ENCODE measurements around the gene IKZF1. TPM values are rescaled to one million over a fixed set of nuclear protein-coding genes. Genes with fewer than 3 reads are reported as not detected.

Gene IKZF1
- total RNA-seq, 1 donor from 2014 or later: 0.11 TPM

DNA sequence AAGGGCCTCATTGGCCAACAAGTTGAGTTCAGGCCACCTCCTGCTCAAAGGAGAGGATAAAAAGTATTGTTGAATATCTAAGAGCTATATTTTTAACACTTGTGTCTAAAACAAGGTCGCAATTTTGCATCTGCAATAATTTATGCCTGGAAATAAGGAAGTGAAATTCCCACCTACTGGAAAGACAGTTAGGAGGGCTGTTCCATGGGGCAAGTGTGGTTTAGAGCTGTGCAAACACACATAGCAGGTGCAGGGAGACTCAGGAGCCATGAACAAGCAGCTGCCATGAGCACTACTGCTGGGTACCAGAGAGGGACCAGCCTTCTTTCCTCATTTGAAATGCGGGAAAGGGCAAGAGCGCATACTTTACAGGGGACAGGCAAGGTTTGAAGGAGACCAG, 35.5 kb upstream of the IKZF1 start:
- no peaks in the 10 kb centered on the region for H3K27me3 ChIP-seq
- no peaks in the 10 kb centered on the region for H3F3A ChIP-seq (ENCODE audit: low read depth)
- no peaks in the 10 kb centered on the region for H3K36me3 ChIP-seq
- no peak overlapping the region for H3K4me2 ChIP-seq
- DNase-seq (ENCODE audit: low spot score): no peak
- TF ChIP-seq, protein P1, sequence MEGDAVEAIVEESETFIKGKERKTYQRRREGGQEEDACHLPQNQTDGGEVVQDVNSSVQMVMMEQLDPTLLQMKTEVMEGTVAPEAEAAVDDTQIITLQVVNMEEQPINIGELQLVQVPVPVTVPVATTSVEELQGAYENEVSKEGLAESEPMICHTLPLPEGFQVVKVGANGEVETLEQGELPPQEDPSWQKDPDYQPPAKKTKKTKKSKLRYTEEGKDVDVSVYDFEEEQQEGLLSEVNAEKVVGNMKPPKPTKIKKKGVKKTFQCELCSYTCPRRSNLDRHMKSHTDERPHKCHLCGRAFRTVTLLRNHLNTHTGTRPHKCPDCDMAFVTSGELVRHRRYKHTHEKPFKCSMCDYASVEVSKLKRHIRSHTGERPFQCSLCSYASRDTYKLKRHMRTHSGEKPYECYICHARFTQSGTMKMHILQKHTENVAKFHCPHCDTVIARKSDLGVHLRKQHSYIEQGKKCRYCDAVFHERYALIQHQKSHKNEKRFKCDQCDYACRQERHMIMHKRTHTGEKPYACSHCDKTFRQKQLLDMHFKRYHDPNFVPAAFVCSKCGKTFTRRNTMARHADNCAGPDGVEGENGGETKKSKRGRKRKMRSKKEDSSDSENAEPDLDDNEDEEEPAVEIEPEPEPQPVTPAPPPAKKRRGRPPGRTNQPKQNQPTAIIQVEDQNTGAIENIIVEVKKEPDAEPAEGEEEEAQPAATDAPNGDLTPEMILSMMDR (IDR thresholded peaks at IDR 0.05): no peak
- TF ChIP-seq EZH2 (IDR thresholded peaks at IDR 0.05) (no peak), EZH2phosphoT487 (IDR thresholded peaks at IDR 0.05) (no peak)
- no peak overlapping the region for H3K9ac ChIP-seq
- Mint-ChIP-seq H3K4me1 (no peaks in the 10 kb centered on the region), H3K27me3 (ENCODE audit: insufficient read depth, low read depth) (peaks cover 5% of the 10 kb centered on the region), H3K9me3 (no peaks in the 10 kb centered on the region), H3K36me3 (no peaks in the 10 kb centered on the region), H3K27ac (no peak overlapping the region), H3K4me3 (no peak overlapping the region)
- H2AFZ ChIP-seq (replicated peaks): no peak overlapping the region
- H3K9me3 ChIP-seq (ENCODE audit: low read depth): no peaks in the 10 kb centered on the region
- H3K27ac ChIP-seq: no peak overlapping the region
- H3K4me3 ChIP-seq: no peak overlapping the region
- H4K20me1 ChIP-seq (ENCODE audit: low read depth): no peaks in the 10 kb centered on the region
- H3K79me2 ChIP-seq (ENCODE audit: low read depth): no peaks in the 10 kb centered on the region
- H3K4me1 ChIP-seq: no peaks in the 10 kb centered on the region

DNA sequence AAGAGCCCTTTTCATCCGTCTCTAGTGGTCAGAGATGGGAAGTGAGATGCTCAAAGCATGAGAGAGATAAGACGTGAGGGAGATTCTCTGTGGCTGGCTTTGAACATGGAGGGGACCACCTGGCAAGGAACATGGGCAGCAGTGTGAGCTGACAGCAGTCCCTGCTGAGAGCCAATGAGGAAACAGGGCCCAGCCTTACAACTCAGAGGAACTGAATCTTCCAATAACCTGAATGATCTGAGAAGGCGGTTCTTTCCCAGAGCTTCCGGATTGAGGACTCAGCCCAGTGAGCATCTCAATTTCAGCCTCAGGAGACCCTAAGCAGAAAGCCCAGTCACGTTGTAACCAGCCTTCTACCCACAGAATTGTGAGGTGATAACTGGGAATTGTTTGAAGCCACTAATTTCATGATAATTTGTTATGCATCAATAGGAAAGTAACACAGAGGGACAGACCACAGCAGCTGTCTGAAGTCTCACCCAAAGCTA, 33.9 kb upstream of the IKZF1 start:
- Histone ChIP-seq H3K27me3 (no peaks in the 10 kb centered on the region), H3K4me1 (no peaks in the 10 kb centered on the region), H3F3A (ENCODE audit: low read depth) (no peaks in the 10 kb centered on the region), H4K20me1 (ENCODE audit: low read depth) (no peaks in the 10 kb centered on the region), H3K9ac (no peak overlapping the region), H3K9me3 (ENCODE audit: low read depth) (no peaks in the 10 kb centered on the region), H3K4me2 (no peak overlapping the region), H2AFZ (replicated peaks) (no peak overlapping the region), H3K36me3 (no peaks in the 10 kb centered on the region), H3K79me2 (ENCODE audit: low read depth) (no peaks in the 10 kb centered on the region), H3K4me3 (no peak overlapping the region), H3K27ac (no peak overlapping the region)
- no peak for DNase-seq (ENCODE audit: low spot score)
- no peak overlapping the region for H3K4me3 Mint-ChIP-seq
- H3K27me3 Mint-ChIP-seq (ENCODE audit: insufficient read depth, low read depth): peaks cover 5% of the 10 kb centered on the region
- no peaks in the 10 kb centered on the region for H3K36me3 Mint-ChIP-seq
- H3K4me1 Mint-ChIP-seq: no peaks in the 10 kb centered on the region
- H3K9me3 Mint-ChIP-seq: no peaks in the 10 kb centered on the region
- H3K27ac Mint-ChIP-seq: no peak overlapping the region
- TF ChIP-seq EZH2phosphoT487 (IDR thresholded peaks at IDR 0.05) (no peak), EZH2 (IDR thresholded peaks at IDR 0.05) (no peak)
- TF ChIP-seq, protein P1 (IDR thresholded peaks at IDR 0.05): no peak

DNA sequence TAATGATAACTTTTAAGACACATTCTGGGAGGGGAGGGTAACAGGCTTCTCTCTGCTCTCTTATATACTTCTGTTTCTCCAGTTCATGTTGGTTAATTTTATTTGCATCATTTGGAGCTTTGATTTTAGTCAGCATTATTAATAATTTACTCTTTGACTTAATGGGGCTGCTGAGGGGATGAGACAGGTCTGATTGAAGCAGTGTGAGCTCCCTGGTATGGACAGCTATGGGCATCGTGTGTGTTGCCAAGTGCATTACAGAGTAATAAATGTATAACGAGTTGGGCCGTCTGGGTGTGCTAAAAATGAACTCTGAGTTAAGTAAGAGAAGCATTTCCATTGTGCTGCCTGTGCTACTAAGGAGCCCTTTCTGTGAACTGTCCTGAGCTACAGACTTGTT, 31.7 kb upstream of the IKZF1 start:
- no peaks in the 10 kb centered on the region for H3K9me3 ChIP-seq (ENCODE audit: low read depth)
- DNase-seq (ENCODE audit: low spot score): no peak
- H3K9me3 Mint-ChIP-seq: no peaks in the 10 kb centered on the region
- no peak overlapping the region for H3K9ac ChIP-seq
- peaks cover 5% of the 10 kb centered on the region for H3K27me3 Mint-ChIP-seq (ENCODE audit: insufficient read depth, low read depth)
- no peaks in the 10 kb centered on the region for H3K27me3 ChIP-seq
- H3K27ac ChIP-seq: no peak overlapping the region
- H3K79me2 ChIP-seq (ENCODE audit: low read depth): no peaks in the 10 kb centered on the region
- no peaks in the 10 kb centered on the region for H3F3A ChIP-seq (ENCODE audit: low read depth)
- H3K36me3 Mint-ChIP-seq: no peaks in the 10 kb centered on the region
- no peaks in the 10 kb centered on the region for H4K20me1 ChIP-seq (ENCODE audit: low read depth)
- no peaks in the 10 kb centered on the region for H3K36me3 ChIP-seq
- H3K4me1 ChIP-seq: no peaks in the 10 kb centered on the region
- no peak overlapping the region for H3K27ac Mint-ChIP-seq
- no peaks in the 10 kb centered on the region for H3K4me1 Mint-ChIP-seq
- no peak overlapping the region for H3K4me3 ChIP-seq
- no peak overlapping the region for H3K4me3 Mint-ChIP-seq
- no peak overlapping the region for H3K4me2 ChIP-seq
- TF ChIP-seq EZH2 (IDR thresholded peaks at IDR 0.05): no peak
- TF ChIP-seq EZH2phosphoT487 (IDR thresholded peaks at IDR 0.05): no peak
- TF ChIP-seq, protein P1 (IDR thresholded peaks at IDR 0.05): no peak
- no peak overlapping the region for H2AFZ ChIP-seq (replicated peaks)

All from neural progenitor cell (in vitro differentiated cells).